ENCODE data around the gene CADPS2. TPM values are rescaled to one million over a fixed set of nuclear protein-coding genes. Genes with fewer than 3 reads are reported as not detected.
"Not testable (repeated sequence)": the region's sequence is repeated elsewhere in the genome, so short reads cannot be mapped to it uniquely, and the experiment has no call there.

CADPS2 gene
- total RNA-seq, 1 experiment from 2014 or later = 1.3 TPM

DNA sequence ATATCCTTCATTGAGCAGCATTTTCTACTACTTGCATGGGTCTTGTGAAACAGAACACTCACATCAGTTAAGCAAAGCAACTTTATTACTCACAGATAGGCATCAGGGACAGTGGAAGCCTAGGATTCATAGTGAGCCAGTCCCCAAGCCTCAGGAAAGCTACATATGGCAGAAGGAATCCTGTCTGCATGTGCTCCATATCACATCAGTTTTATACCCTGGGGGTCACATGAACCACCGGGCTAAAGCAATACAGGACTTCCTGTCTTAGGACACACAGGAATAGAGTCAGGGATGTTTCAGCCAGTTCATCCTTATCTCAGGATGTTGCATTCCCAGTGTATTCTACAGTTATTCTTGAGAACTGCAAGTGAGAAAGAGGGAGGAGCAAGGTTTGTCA is 596.8 kb downstream of the CADPS2 start:
- Histone ChIP-seq H3K36me3 (no peaks in the 10 kb centered on the region), H3K4me3 (no peak overlapping the region), H3K27me3 (no peaks in the 10 kb centered on the region), H3K9me3 (no peaks in the 10 kb centered on the region)
- DNase-seq = no peak

DNA sequence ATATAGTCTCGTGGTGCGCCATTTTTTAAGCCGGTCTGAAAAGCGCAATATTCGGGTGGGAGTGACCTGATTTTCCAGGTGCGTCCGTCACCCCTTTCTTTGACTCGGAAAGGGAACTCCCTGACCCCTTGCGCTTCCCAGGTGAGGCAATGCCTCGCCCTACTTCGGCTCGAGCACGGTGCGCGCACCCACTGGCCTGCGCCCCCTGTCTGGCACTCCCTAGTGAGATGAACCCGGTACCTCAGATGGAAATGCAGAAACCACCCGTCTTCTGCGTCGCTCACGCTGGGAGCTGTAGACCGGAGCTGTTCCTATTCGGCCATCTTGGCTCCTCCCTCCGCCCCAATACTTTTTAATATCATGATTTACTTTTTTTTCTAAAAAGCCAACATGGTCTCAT is 601.7 kb downstream of the CADPS2 start:
- H3K4me3 ChIP-seq, H3K36me3 ChIP-seq, H3K27me3 ChIP-seq, DNase-seq, H3K9me3 ChIP-seq: not testable (repeated sequence)

DNA sequence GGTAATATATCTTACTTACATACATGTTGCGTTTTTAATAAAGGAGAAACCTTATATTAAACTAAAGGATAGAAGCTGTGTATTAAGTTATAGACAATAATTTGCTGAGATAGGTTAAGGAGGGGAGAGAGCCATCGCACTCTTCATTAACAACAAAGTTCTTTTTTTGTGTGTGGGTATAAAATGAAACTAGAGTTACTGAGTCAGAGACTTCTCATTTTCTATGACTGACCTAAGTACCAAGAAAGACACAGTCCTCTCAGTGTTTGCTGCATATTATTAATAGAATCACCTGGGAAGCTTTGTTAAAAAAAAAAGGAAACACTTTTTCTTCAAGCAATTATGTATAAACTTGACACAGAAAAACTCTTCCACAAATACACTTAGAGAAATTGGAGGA is 613.1 kb downstream of the CADPS2 start:
- H3K9me3 ChIP-seq = no peaks in the 10 kb centered on the region
- DNase-seq = no peak
- H3K4me3 ChIP-seq = no peak overlapping the region
- no peaks in the 10 kb centered on the region for H3K27me3 ChIP-seq
- H3K36me3 ChIP-seq = no peaks in the 10 kb centered on the region

DNA sequence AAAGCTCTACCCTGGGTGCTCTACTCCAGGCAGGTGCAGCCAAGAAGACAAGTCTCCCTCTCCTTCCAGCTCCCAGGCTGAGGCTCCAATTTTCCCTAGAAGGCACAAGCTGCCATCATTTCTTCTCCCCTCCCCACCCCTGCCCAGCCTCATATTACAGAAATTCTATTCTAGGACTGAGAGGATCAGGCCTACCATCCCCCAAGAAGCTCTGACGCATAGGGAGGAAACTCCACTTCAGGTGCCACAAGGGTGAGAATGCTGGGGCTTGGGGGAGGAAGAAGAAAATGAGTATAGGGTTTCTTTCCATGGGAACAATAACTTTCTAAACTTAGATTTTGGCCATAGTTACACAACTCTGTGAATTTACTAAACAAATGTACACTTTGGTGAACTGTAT is 617.0 kb downstream of the CADPS2 start:
- H3K9me3 ChIP-seq = no peaks in the 10 kb centered on the region
- H3K27me3 ChIP-seq = no peaks in the 10 kb centered on the region
- no peaks in the 10 kb centered on the region for H3K36me3 ChIP-seq
- no peak overlapping the region for H3K4me3 ChIP-seq
- no peak for DNase-seq

Other genes starting within 250 kb of the CADPS2 start
- gene RNF133, start 187.3 kb downstream of the CADPS2 start, total RNA-seq (2014; rRNA removed; shearing (Covaris generic); ENCODE audit: low replicate concordance) = not detected in 2 replicates
- gene RNF148, start 183.5 kb downstream of the CADPS2 start, total RNA-seq (2014; rRNA removed; shearing (Covaris generic); ENCODE audit: low replicate concordance) = not detected in 2 replicates
- not detected in 2 replicates for gene TAS2R16, start 109.2 kb upstream of the CADPS2 start, total RNA-seq (2014; rRNA removed; shearing (Covaris generic); ENCODE audit: low replicate concordance)